ENCODE measurements around the gene MEI4.
"Not testable (repeated sequence)": the region's sequence is repeated elsewhere in the genome, so short reads cannot be mapped to it uniquely, and the experiment has no call there.

MEI4 gene

GRCh38 chr6:77650098-77650663 lies 2.7 kb upstream of the MEI4 start:
- DNase-seq (ENCODE audit: low read depth), result no peak
- H3K4me3 ChIP-seq (ENCODE audit: control insufficient read depth, low read depth, low read length), result no peak overlapping the region

GRCh38 chr6:77653816-77654215 lies 977 bp downstream of the MEI4 start:
- H3K4me3 ChIP-seq (ENCODE audit: control insufficient read depth, low read depth, low read length), result no peak overlapping the region
- TF ChIP-seq CTCF (conservative IDR thresholded peaks at IDR 0.05; ENCODE audit: control insufficient read depth, insufficient read depth, low read depth, low read length), result no peak
- DNase-seq (ENCODE audit: low read depth), result no peak

More at GRCh38 chr6:77650098-77650663, 2.7 kb upstream of the MEI4 start:
- no peak for TF ChIP-seq CTCF (conservative IDR thresholded peaks at IDR 0.05; ENCODE audit: control insufficient read depth, insufficient read depth, low read depth, low read length)

- not testable (repeated sequence) for H3K4me3 ChIP-seq (ENCODE audit: control insufficient read depth, low read depth, low read length); DNase-seq (ENCODE audit: low read depth)
Measured at GRCh38 chr6:77655035-77655434, 2.2 kb downstream of the MEI4 start.

GRCh38 chr6:77656999-77657764 lies 4.3 kb downstream of the MEI4 start:
- TF ChIP-seq CTCF (conservative IDR thresholded peaks at IDR 0.05; ENCODE audit: control insufficient read depth, insufficient read depth, low read depth, low read length), result no peak
- DNase-seq (ENCODE audit: low read depth), result no peak
- H3K4me3 ChIP-seq (ENCODE audit: control insufficient read depth, low read depth, low read length), result no peak overlapping the region

- DNase-seq (ENCODE audit: low read depth), result no peak
- H3K4me3 ChIP-seq (ENCODE audit: control insufficient read depth, low read depth, low read length), result no peak overlapping the region
- TF ChIP-seq CTCF (conservative IDR thresholded peaks at IDR 0.05; ENCODE audit: control insufficient read depth, insufficient read depth, low read depth, low read length), result no peak
Measured at GRCh38 chr6:77666340-77666739, 13.5 kb downstream of the MEI4 start.

- no peak for TF ChIP-seq CTCF (conservative IDR thresholded peaks at IDR 0.05; ENCODE audit: control insufficient read depth, insufficient read depth, low read depth, low read length)
- DNase-seq (ENCODE audit: low read depth), result no peak
- H3K4me3 ChIP-seq (ENCODE audit: control insufficient read depth, low read depth, low read length), result no peak overlapping the region
Measured at GRCh38 chr6:77666846-77667245, 14.0 kb downstream of the MEI4 start.

GRCh38 chr6:77669913-77670312 lies 17.1 kb downstream of the MEI4 start:
- no peak overlapping the region for H3K4me3 ChIP-seq (ENCODE audit: control insufficient read depth, low read depth, low read length)
- no peak for DNase-seq (ENCODE audit: low read depth)
- TF ChIP-seq CTCF (conservative IDR thresholded peaks at IDR 0.05; ENCODE audit: control insufficient read depth, insufficient read depth, low read depth, low read length), result no peak
